ENCODE data around the gene WIPF2.
"Not testable (repeated sequence)": the region's sequence is repeated elsewhere in the genome, so short reads cannot be mapped to it uniquely, and the experiment has no call there.

Gene WIPF2

GRCh38 chr17:40303708-40304551 is 84.8 kb downstream of the WIPF2 start:
- Histone ChIP-seq H3K36me3 (ENCODE audit: low read length) (peaks cover 32% of the 10 kb centered on the region), H3K79me2 (ENCODE audit: insufficient read depth, low read length) (no peaks in the 10 kb centered on the region), H3K4me2 (ENCODE audit: low read depth, low read length, poor library complexity, severe bottlenecking) (no peak overlapping the region), H2AFZ (ENCODE audit: low read depth, low read length, severe bottlenecking) (no peak overlapping the region), H3K9me2 (replicated peaks; ENCODE audit: insufficient read depth, low read length) (no peaks in the 10 kb centered on the region), H3K9ac (ENCODE audit: low read length) (no peak overlapping the region), H3K27me3 (ENCODE audit: low read length) (no peaks in the 10 kb centered on the region), H3F3A (ENCODE audit: insufficient read depth) (peaks cover 13% of the 10 kb centered on the region; the same call in 1 of the 2 replicates), H3K27ac (ENCODE audit: low read depth, low read length) (no peak overlapping the region), H3K4me3 (ENCODE audit: insufficient read depth, low read length, poor library complexity, severe bottlenecking) (no peak overlapping the region), H3K9me3 (ENCODE audit: insufficient read depth, low read length) (no peaks in the 10 kb centered on the region), H4K20me1 (ENCODE audit: low read depth, low read length) (peaks cover 7% of the 10 kb centered on the region; the same call in 1 of the 2 replicates)
- TF ChIP-seq EZH2phosphoT487 (conservative IDR thresholded peaks at IDR 0.05; ENCODE audit: low read length) = no peak
- TF ChIP-seq, protein P1, sequence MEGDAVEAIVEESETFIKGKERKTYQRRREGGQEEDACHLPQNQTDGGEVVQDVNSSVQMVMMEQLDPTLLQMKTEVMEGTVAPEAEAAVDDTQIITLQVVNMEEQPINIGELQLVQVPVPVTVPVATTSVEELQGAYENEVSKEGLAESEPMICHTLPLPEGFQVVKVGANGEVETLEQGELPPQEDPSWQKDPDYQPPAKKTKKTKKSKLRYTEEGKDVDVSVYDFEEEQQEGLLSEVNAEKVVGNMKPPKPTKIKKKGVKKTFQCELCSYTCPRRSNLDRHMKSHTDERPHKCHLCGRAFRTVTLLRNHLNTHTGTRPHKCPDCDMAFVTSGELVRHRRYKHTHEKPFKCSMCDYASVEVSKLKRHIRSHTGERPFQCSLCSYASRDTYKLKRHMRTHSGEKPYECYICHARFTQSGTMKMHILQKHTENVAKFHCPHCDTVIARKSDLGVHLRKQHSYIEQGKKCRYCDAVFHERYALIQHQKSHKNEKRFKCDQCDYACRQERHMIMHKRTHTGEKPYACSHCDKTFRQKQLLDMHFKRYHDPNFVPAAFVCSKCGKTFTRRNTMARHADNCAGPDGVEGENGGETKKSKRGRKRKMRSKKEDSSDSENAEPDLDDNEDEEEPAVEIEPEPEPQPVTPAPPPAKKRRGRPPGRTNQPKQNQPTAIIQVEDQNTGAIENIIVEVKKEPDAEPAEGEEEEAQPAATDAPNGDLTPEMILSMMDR (IDR thresholded peaks at IDR 0.05; ENCODE audit: insufficient read depth, low read length, poor library complexity, severe bottlenecking) = no peak

- not testable (repeated sequence) for H3K9me3 ChIP-seq (ENCODE audit: insufficient read depth, low read length); H3K27me3 ChIP-seq (ENCODE audit: low read length); H3K27ac ChIP-seq (ENCODE audit: low read depth, low read length); H2AFZ ChIP-seq (ENCODE audit: low read depth, low read length, severe bottlenecking); H3K79me2 ChIP-seq (ENCODE audit: insufficient read depth, low read length); H3K4me2 ChIP-seq (ENCODE audit: low read depth, low read length, poor library complexity, severe bottlenecking); H3K4me3 ChIP-seq (ENCODE audit: insufficient read depth, low read length, poor library complexity, severe bottlenecking); H3K9me2 ChIP-seq (replicated peaks; ENCODE audit: insufficient read depth, low read length); H3K9ac ChIP-seq (ENCODE audit: low read length); H4K20me1 ChIP-seq (ENCODE audit: low read depth, low read length)
- H3F3A ChIP-seq (ENCODE audit: insufficient read depth) = peaks cover 13% of the 10 kb centered on the region; the same call in 1 of the 2 replicates
- peaks cover 32% of the 10 kb centered on the region for H3K36me3 ChIP-seq (ENCODE audit: low read length)
These were observed 85.4 kb downstream of the WIPF2 start for GRCh38 chr17:40304552-40304863.

GRCh38 chr17:40304866-40305265 is 85.8 kb downstream of the WIPF2 start:
- Histone ChIP-seq H3F3A (ENCODE audit: insufficient read depth) (peaks cover 13% of the 10 kb centered on the region; the same call in 1 of the 2 replicates), H3K36me3 (ENCODE audit: low read length) (peaks cover 30% of the 10 kb centered on the region)
- not testable (repeated sequence) for H4K20me1 ChIP-seq (ENCODE audit: low read depth, low read length); H3K27ac ChIP-seq (ENCODE audit: low read depth, low read length); H3K27me3 ChIP-seq (ENCODE audit: low read length); H3K4me3 ChIP-seq (ENCODE audit: insufficient read depth, low read length, poor library complexity, severe bottlenecking); H3K79me2 ChIP-seq (ENCODE audit: insufficient read depth, low read length); H3K9me2 ChIP-seq (replicated peaks; ENCODE audit: insufficient read depth, low read length); H3K4me2 ChIP-seq (ENCODE audit: low read depth, low read length, poor library complexity, severe bottlenecking); H2AFZ ChIP-seq (ENCODE audit: low read depth, low read length, severe bottlenecking); H3K9ac ChIP-seq (ENCODE audit: low read length); H3K9me3 ChIP-seq (ENCODE audit: insufficient read depth, low read length)

DNA sequence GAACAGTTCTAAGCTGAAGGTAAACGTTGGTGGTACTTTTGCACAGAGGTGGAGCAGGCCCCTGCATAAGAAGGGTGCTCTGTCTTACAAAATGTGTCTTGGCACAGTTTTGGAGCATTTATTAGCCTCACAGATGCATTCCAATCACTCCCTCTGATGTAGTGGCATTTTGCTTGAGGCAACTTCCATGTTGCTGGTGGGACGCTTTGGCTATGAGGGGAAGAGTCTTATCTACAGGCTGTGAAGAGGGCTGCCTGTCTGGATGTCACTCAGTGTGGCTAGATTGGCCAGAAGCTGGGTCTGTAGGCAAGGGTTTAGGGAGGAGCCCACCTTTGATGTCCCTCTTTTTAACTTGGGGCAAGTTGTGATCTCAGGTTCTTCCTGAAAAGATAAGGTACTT is 87.3 kb downstream of the WIPF2 start:
- H3K4me2 ChIP-seq (ENCODE audit: low read depth, low read length, poor library complexity, severe bottlenecking) = no peak overlapping the region

More for the DNA sequence above, 87.3 kb downstream of the WIPF2 start:
- H3F3A ChIP-seq (ENCODE audit: insufficient read depth) = peaks cover 10% of the 10 kb centered on the region; the same call in 1 of the 2 replicates
- no peak overlapping the region for H3K4me3 ChIP-seq (ENCODE audit: insufficient read depth, low read length, poor library complexity, severe bottlenecking)
- no peaks in the 10 kb centered on the region for H3K9me3 ChIP-seq (ENCODE audit: insufficient read depth, low read length)
- H3K79me2 ChIP-seq (ENCODE audit: insufficient read depth, low read length) = no peaks in the 10 kb centered on the region
- H3K9ac ChIP-seq (ENCODE audit: low read length) = no peak overlapping the region
- H3K27ac ChIP-seq (ENCODE audit: low read depth, low read length) = no peak overlapping the region
- peaks cover 7% of the 10 kb centered on the region; the same call in 1 of the 2 replicates for H4K20me1 ChIP-seq (ENCODE audit: low read depth, low read length)
- H2AFZ ChIP-seq (ENCODE audit: low read depth, low read length, severe bottlenecking) = no peak overlapping the region
- TF ChIP-seq, protein P1 (IDR thresholded peaks at IDR 0.05; ENCODE audit: insufficient read depth, low read length, poor library complexity, severe bottlenecking) = no peak
- no peak for TF ChIP-seq EZH2phosphoT487 (conservative IDR thresholded peaks at IDR 0.05; ENCODE audit: low read length)
- no peaks in the 10 kb centered on the region for H3K27me3 ChIP-seq (ENCODE audit: low read length)
- no peaks in the 10 kb centered on the region for H3K9me2 ChIP-seq (replicated peaks; ENCODE audit: insufficient read depth, low read length)
- peaks cover 17% of the 10 kb centered on the region for H3K36me3 ChIP-seq (ENCODE audit: low read length)
